ENCODE results near the gene PCSK4.
A peak's percentile ranks its signal among the peaks of the same experiment; 100 is the strongest.
"Not testable (repeated sequence)": the region's sequence is repeated elsewhere in the genome, so short reads cannot be mapped to it uniquely, and the experiment has no call there.

The PCSK4 gene

DNA sequence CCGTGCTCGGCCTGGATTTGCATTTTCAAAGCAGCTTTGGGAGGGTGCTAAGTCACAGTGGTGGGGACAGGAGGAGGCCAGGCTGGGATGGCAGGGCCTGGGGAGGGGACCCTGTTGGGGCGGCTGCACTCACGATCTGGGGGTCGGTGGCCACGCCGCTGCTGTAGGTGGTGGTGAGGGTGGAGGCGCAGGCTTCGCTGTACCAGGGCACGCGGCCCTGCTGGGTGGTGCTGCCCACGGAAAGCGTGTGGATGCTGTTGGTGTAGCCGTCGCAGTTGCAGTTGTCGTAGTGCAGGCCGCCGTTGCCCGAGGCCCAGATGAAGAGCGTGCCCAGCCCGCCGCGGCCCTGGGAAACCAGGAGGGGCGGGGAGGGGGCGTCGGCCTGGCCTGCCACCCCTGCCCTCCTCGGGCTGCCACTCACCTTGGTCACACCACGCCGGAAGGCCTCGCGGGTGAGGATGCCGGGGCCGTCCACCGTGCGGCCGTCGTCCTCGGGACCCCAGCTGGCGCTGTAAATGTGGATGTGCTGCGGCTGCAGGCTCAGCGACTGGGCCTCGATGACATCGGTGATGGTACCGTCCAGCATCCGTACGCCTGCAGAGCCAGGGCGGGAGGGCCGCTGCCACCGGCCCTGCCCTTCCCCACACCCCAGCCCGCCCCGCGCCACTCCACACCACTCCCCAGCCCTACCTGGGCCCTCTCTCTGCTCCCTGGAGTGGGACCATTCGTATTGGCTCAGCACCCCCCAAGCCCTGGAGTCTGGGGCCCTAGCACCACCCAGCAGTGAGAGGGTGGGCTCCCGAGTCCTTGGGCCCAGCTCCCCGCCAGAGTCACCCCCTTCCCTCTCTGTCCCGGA, 3.2 kb downstream of the PCSK4 start:
- no peak for DNase-seq

DNA sequence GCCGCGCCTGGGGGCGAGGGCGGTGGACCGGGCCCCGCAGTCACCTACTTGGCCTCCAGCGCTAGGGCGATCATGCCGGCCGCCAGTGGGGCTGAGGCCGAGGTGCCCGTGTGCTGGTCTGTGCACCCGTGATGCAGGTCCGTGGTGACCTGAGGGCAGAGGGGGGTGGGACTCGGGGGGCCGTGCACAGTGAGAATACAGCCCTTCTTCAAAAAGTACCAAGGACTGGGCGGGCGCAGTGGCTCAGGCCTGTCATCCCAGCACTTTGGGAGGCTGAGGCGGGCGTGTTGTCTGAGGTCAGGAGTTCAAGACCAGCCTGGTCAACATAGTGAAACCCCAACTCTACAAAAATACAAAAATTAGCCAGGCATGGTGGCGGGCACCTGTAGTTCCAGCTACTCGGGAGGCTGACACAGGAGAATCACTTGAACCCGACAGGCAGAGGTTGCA, 6.1 kb downstream of the PCSK4 start:
- DNase-seq = no peak

DNA sequence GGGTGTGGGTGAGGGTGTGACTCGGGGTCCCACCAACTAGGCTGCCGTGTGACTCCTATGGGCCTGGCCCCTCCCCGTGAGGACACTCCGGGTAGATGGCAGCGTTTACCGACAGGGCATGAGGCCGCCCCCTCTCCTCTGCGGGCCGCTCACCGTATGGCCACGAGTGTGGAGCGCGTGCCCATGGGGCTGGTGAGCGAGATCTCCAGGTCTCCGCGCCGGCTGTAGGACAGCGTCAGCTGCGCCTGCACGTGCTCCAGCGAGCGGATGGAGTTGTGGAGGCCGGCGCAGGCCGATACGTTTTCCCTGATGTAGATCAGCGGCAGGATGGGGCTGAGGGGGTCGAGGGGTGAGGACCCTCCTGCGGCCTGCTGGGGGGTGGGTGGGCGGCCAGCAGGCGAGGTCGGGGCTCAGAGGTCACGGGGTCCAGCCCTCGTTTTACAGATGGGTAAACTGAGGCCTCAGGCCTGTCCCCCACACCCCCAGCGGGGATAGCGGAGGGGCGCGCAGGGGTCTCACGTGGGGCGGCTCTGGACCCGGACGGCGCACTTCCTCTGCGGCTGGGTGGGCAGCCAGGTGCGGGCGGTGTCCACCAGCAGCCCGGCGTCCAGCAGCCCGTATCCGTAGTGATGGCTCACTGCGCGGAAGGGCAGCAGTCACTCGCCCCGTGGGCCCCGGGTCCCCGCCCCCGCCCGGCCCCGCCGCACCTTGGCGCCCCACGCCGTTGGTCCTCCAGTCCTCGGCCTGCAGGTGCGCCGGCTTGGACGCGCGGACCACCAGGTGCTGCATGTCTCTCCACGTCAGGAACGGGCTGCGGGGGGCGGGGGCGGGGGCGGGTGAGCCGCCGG, 6.8 kb downstream of the PCSK4 start:
- DNase-seq = no peak

DNA sequence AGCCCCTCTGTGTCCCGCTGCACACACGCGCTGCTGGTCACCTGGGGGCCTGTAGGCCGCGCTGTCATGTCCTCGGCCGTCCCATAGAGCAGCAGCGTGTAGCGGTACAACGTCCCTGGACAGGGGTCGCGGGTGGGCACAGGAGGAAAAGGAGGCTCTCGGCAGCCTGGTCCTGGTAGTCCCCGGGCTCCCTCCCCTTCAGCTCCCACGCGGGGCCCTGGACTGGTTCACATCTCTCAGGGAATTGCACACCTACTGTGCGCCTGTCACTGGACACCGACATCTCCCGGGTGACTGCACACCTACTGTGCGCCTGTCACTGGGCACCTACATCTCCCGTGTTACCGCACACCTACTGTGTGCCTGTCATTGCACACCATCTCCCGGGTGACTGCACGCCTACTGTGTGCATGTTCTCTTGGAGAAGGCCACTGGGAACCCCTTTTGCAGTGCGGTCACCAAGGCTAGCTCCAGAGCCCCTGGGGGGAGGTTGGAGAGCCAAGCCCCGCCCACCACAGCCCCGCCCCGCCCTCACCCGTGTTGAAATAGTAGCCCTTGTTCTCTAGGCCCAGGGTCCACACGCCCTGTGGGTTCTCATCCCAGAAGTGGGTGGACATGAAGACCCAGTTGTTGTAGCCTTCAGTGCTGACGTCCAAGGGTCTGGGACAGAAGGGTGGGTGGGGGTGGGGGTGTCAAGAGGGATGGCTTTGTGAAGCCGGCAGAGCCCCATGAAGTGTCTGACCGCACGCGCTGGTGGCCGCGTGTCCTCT, 7.6 kb downstream of the PCSK4 start:
- DNase-seq = no peak

DNA sequence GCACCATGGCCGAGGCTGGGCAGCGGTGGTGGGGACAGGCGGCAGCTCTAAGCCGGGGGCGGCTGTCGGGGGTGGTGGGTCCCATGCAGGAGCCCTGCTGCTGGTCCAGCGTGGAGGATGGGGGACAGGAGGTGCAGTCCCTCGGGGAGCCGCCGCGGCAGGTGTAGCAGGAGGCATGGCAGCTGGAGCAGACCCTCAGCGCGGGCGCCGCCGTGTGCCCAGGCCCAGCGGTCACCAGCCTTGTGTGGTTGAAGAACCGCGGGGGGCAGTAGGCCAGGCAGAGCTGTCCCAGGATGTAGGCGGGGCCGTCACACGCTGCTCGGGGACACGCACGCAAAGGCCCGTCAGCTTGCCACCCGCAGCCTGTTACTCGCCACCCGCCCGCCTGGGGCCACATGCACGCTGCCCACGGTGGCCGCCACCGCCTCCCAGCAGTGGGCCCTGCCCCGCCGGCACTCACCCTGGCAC, 8.2 kb downstream of the PCSK4 start:
- no peak for DNase-seq

DNA sequence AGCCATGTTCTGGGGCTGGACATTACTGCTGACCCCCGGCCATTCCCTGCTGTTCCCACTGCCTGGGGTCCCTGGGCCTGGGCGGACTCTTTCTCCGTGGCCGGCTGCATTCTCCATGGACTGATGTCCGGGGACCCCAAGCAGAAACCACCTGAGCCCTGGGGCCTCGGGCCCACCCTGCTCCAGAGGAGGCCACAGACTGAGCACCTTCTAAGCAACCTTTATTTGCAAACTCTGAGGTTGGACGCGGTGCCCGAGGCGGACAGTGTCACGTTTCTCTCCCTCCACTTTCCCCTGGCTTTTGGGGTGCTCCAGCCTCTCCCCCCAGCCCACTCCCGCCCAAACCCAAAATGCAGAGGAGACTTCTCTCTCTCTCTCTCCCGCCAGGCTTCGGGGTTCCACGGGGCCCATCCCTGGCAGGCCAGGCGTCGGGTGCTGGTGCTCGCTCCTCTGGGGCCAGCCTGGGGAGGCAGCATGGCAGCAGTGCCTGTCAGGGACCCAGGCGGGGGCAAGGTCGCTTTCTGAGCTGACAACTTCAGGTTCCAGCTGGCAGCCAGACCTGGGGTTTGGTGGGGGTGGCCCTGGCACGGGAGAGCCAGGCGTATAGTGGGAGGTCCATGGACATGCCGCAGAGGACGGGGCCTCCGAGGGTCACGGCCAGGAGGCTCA, 8.8 kb downstream of the PCSK4 start:
- DNase-seq = no peak

DNA sequence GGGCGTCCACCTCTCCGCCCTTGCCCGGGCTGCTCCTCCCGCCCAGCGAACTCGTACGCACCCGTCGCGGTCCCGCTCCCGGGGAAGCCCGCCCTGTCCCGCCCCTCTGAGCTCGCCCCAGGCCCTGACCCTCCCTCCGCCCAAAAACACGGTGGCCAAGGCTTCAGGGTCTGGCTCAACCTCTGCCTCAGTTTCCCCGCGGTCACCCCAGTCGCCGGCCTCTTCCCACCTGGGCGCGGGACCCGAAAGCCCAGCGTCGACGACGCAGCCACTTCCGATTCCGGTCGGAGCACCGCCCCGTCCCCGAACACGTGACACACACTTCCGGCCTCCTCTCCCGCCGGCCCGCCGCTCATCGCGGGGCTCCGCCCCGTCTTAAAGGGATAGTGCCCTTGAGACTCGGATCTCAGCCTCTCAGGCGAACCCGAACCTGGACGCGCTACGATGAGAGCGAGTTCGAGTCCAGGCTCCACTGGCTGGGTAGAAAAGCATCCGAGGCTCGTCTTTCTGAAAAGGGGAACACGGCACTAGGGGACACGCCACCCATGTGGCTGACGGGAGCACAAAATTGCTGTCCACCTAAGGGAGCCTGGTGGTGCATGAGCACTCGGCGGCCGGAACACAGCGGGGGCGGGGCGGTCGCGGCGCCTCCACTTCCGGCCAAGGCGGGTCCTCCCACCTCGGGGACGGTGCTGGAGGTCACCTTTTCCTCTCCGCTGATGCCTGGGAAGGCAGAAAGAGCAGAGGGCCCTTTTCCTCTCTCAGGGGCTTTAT, 11.0 kb downstream of the PCSK4 start, which contains the start of gene C19orf25:
Gene C19orf25, minus strand, starts transcription at position 282 of the 774 bp plus-strand sequence. CDS start 312 bp downstream, outside the sequence.
- DNase-seq = peak; percentile 78

DNA sequence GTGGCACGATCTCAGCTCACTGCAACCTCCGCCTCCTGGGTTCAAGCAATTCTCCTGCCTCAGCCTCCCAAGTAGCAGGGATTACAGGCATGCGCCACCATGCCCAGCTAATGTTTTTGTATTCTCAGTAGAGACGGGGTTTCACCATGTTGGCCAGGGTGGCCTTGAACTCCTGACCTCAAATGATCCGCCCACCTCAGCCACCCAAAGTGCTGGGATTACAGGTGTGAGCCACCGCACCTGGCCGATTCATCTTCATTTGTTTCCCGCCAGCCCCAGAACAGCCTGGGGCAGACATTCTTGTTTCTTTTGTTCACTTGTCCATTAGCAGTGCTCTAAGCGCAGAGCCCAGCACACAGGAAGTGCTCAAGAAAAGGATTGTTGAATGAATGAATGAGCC, 13.1 kb downstream of the PCSK4 start:
- DNase-seq = not testable (repeated sequence)

DNA sequence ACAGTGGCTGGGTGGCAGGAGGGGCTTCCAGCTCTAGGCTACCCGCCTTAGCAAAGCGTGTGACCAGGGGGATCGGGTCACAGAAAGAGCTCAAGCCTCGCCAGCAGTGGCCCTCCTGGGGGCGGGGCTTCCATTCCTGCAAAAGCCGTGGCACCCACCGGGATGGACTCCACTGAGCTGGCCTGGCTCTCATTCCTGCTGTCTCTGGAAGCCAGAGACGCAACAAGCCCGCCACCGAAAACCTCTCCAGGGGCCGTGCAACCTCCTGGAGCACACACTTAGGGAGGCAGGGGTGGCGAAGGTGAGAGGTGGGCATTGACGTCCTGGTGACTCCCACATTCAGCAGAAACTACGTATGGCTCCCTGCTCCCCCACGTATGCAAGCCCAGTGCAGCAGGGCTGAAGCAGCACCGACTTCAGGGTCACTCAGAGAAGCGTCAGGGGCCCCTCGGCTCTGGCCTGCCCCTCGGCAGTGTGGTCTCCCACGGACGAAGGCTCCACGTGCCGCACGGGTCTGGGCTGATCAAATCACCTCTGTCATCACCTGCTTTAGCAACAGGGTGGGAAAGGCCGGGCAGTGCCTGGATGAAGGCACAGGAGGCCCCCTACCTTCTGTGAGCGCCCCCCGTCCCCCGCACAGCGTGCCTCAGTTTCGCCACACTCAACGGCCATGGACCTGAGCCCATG, 14.3 kb downstream of the PCSK4 start:
- no peak for DNase-seq

DNA sequence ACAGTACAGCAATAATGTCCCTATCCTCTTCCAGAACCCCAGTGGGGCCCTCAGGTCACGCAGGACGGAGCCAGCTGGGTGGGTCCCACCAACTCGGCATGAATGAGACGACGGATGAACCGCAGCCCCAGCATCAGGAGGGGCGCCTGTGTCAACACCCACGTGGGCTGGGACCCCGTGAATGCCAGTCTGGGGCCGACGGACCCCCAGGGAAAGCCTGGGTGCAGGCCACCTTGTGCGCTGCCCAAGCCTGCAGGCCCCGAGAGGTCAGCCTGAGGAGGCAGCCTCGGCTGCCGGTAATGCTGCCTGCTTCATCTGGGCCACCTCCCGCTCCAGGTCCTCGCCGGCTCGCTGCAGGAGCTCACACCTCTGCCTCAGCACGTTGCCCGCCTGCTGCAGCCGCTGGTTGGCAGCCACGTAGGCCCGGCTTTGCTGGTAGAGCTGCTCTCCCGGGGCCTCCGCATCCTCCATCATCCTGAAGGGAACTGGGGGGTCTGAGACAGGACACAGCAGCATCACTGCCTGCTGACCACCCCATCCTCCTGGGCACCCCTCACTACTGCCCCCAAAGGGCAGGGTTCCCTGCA, 15.3 kb downstream of the PCSK4 start:
- no peak for DNase-seq

DNA sequence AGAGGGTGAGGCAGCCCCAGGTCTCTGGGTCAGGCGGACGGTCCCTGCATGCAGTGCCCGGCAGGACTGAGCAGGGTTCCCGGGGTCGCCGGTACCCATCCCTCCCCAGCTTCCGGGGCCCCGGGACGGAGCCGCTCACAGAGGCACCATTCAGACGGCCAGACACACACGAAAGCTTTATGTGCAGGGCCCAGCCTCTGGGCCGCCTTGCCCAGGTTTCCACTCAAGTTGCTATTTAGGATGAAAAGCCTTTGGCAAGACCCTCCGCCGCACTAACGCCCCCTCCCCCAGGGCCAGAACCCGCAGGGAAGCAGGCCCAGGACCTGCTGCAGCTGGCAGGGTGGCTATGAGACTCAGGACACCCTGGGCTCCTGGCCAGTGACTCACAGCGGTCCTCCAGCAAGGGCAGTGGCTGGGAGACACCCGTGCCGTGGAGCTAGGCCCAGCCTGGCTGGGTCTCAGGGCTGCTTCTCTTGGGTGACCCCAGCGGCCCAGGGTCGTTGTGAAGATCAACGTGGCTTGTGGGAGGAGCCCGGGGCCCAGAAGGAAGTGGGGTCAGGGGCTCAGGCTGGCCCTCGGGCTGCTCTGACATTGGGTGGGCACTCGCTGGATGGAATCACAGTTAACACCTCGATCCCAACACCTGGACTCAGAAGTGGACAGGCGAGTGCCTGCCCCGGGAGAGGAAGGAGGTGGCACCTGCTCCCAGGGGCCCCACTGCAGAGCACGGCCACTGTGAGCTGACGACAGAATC, 16.0 kb downstream of the PCSK4 start:
- no peak for DNase-seq

DNA sequence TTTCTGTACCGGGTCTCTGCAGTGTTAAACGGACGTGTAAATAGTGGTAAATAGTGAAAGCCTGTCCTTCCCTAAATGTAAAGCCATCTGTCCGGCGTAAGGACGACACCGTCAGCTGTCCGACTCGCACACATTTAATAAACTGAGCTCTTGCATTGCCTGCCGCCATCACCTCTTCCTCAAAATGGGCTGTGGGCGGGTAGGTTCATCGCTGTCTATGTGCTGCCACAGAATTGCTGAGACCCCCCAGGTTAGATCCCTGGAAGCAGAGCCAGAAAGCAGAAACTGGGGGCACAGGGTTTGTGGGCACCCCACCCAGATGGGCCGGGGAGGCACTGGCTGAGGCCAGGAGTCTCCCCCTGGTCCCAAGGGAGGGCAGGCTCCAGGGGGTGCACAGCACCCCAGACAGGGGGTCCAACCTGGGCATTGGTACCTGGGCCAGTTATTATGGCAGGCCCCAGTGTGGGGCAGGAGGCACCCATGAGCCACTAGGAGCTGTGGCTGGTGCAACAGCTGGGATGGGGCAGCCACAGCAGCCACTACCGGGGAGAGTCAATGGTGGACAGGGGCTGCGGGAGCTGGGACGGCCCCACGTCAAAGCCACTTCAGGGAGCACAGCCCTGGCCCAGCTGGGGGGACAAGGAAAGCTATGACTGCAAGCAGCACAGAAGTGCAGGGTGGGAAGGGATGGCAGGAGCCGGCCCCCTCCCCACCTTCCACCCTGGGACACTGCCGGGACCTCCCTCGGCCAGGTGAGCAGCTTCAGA, 16.9 kb downstream of the PCSK4 start:
- DNase-seq = no peak

DNA sequence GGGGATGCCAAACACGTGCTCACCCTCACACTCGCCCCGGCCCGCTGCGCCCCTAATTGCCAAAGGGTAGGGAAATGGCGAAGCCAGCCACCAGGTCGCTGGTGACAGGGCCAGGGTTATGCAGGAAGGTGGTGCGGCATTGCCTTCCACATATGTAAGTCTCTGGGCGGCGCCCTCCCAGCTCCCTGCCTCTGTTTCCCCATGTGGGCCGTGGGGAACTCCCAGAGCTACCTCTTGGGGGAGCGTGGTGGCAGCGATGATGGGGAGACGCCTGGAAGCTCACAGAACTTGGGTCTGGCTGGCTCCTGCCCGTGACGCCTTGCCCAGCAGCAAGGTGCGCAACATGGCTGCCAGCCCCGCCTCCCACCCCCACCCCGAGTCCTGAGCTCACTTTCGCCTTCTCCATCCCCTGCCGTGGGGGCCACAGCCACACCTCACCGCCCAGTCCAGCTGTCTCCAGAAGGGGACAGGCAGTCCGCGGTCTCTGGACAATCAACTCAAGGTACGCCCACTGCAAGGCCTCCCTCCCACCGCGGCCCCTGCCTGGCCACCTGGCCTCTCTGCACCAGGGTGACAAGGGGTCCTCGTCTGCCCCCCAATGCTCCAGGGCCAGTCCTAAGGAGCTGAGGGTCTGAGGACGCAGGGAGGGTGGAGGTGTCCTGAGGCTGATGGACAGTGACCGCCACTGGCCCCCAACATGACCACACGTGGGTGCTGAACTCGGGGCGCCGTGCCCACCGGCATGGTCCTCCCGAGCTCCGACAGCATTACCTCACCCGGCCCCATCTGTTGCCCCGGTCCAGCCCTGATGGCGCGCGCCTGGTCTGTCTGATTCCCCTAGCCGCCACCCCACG, 17.7 kb downstream of the PCSK4 start:
- no peak for DNase-seq

DNA sequence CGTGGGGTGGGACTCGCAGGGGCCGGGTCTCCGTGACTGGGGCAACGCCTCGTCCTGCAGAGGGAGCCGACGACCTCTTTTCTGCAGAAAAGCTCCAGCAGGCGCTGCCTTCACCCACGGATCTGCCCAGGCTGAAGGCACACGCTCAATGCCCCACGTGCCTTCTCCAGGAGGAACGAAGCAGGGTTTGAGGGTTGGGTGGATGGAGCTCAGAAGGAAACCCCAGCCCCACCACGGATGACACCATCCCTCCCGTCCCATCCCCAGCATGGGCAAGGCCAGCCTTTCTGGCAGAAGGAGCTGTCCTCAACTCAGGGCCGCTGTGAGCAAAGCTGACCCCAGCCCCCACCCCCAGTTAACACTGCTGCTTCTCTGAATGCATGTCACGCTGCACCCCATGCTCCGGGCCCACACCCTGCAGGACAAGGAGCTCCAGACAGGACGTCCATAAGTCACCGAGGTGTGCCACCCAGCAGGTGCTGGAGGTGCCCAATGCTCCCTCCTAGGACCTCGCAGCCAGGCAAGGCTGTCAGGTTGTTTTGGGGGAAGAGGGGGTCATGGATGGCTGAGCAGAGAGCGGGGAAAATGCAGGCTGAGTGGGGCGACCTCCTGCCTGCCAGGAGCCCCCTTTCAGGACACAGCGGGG, 18.5 kb downstream of the PCSK4 start:
- DNase-seq = no peak

DNA sequence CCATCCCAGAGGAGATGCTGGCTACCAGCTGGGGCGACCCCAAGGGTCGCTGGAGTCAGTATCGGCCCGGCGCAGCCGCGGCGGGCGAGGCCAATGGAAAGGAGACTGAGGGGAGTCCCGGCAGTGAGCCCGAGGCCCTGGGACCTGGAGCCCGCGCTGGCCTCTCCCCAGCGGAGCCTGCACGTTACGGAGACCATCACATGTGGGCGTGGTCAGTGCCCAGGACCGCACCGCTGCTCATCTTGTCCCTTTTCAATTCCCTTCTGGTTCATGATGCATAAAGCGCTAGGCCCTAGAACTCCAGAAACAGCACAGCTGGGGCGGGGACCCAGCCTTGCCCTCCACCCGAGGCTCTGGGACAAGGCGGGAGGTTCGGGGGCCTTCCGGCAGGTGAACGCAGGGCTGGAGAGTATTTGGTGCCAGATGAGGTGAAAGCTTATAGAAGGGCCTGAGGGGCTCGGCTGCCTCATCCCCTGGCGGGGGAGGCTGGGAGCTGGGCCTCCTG, 19.1 kb downstream of the PCSK4 start:
- DNase-seq = no peak

DNA sequence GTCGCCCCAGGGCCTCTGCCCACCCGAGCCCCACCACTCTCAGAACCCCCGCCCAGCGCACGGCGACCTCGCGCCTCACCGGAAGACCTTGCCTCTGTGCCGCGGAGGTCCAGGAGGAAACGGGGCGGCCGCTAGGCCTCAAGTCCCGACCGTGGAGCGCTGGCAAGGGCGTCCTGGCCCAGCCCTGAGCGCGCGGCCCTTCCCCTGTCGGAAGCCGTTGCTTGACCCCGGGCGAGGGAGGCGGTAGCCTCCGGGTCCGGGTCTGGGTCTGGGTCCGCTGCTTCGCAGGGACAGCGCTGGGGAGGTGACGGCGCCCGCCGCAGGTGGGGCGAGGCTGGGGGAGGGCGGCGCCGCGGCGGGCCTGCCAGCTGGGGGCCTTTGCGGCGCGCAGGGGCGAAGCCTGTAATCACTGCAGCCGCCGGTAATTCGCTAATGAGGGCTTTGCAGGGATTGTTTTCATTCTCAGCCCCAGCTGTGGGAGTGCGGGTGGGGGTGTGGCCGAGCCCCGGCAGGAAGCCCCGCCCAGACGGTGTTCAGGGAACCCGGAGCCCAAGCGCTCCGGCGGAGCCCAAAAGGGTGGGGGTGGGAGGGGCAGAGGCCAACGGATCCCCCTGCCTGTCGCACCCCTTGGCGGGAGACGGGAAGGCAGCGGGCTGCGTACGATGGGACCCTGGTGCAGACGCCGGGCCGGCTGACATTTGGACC, 19.7 kb downstream of the PCSK4 start:
- DNase-seq = no peak

DNA sequence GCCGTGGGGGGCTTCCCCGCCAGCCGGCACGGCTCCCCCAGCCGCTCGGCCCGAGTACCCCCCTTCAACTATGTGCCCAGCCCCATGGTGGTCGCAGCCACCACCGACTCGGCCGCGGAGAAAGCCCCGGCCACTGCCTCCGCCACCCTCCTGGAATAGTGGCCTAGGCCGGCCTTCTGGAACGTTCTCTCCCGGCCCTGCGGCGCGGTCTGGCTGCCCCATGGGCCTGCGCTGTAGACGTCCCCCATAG, 20.2 kb downstream of the PCSK4 start:
- no peak for DNase-seq

Data from NCI-H510A (cell line).